PFSK-1 (cell line): Measurements from ENCODE around the gene ANAPC2.

Source experiments
- FOXP2 ChIP-seq: optimal IDR thresholded peaks from 2 replicates; pipeline ENCODE3; 2011; ENCODE audit warnings: borderline replicate concordance, control low read depth, inconsistent platforms; ENCODE audit not compliant: insufficient read depth; ENCODE audit errors: extremely low read length, extremely low read depth
- POLR2AphosphoS5 ChIP-seq: IDR thresholded peaks from 2 replicates; pipeline ENCODE4 v1.6.1; 2012; ENCODE audit warnings: low read depth, mild to moderate bottlenecking, control low read depth, low read length, moderate library complexity
- SIN3A ChIP-seq: IDR thresholded peaks from 2 replicates; pipeline ENCODE4 v1.6.1; 2012; ENCODE audit warnings: mild to moderate bottlenecking, low read length, moderate library complexity, borderline replicate concordance; ENCODE audit not compliant: insufficient read depth
- TAF1 ChIP-seq: IDR thresholded peaks from 2 replicates; pipeline ENCODE4 v1.6.1; 2012; ENCODE audit warnings: low read length, control low read depth, borderline replicate concordance; ENCODE audit not compliant: insufficient read depth
- TF ChIP-seq, protein P1 (sequence below), 2 experiments: IDR thresholded peaks; 2 replicates each; pipeline versions ENCODE4 v1.6.1 to v1.8.0; 2011 to 2012; ENCODE audit warnings: low read depth in 2 of 2, low read length in 2 of 2, control low read depth in 1 of 2, inconsistent platforms in 1 of 2, mild to moderate bottlenecking in 1 of 2, moderate library complexity in 1 of 2; ENCODE audit not compliant: insufficient read depth in 1 of 2

DNA sequence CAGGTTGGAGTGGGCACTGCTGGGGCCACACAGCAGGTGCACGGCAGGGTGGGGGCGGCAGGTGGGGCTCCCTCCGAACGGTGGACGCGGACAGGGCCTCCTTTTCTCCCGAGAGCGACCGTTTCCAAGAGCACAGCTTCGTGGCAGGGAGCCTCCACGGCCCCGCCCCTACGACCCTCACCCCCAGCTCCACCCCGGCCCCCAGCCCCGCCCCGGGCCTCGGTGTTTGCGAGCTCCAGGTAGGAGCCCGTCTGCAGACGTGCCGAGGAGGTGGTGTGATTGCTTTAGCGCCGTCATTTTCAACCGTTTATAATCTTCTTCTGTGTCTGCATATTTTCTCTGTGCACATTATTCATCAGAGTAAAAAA lies 40.6 kb downstream of the ANAPC2 start:
- TF ChIP-seq POLR2AphosphoS5: no peak
- TF ChIP-seq SIN3A: no peak
- no peak for TF ChIP-seq TAF1
- TF ChIP-seq, protein P1, sequence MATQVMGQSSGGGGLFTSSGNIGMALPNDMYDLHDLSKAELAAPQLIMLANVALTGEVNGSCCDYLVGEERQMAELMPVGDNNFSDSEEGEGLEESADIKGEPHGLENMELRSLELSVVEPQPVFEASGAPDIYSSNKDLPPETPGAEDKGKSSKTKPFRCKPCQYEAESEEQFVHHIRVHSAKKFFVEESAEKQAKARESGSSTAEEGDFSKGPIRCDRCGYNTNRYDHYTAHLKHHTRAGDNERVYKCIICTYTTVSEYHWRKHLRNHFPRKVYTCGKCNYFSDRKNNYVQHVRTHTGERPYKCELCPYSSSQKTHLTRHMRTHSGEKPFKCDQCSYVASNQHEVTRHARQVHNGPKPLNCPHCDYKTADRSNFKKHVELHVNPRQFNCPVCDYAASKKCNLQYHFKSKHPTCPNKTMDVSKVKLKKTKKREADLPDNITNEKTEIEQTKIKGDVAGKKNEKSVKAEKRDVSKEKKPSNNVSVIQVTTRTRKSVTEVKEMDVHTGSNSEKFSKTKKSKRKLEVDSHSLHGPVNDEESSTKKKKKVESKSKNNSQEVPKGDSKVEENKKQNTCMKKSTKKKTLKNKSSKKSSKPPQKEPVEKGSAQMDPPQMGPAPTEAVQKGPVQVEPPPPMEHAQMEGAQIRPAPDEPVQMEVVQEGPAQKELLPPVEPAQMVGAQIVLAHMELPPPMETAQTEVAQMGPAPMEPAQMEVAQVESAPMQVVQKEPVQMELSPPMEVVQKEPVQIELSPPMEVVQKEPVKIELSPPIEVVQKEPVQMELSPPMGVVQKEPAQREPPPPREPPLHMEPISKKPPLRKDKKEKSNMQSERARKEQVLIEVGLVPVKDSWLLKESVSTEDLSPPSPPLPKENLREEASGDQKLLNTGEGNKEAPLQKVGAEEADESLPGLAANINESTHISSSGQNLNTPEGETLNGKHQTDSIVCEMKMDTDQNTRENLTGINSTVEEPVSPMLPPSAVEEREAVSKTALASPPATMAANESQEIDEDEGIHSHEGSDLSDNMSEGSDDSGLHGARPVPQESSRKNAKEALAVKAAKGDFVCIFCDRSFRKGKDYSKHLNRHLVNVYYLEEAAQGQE (IDR thresholded peaks at IDR 0.05; ENCODE audit: insufficient read depth in 1 of 2, low read depth in 2 of 2, low read length in 2 of 2): no peak
- TF ChIP-seq FOXP2: no peak
